Activated T-cell treated with anti-CD3 and anti-CD28 coated beads, Interleukin-2, amount 50 U/mL, for 48 hours (primary cell): Measurements from ENCODE around the gene CLDN9.

Source experiments
- DNase-seq, 2 experiments: peaks; one replicate each; pipeline ENCODE4 v3.0.0-alpha.2; 2020

The CLDN9 gene

GRCh38 chr16:3020247-3020603, 7.5 kb downstream of the CLDN9 start, which contains the start of gene TNFRSF12A:
Gene TNFRSF12A (plus strand): TSS chr16:3020368. CDS start chr16:3020398, 30 bp downstream.
- peak; percentile 80 to 86 for DNase-seq

GRCh38 chr16:3020604-3021448, 8.1 kb downstream of the CLDN9 start:
- peak; percentile 60 to 71 for DNase-seq

- peak; percentile 92 to 93 for DNase-seq
Observed at GRCh38 chr16:3021449-3022207, 8.9 kb downstream of the CLDN9 start.

- DNase-seq = peak; percentile 94
Observed at GRCh38 chr16:3022208-3022683, 9.5 kb downstream of the CLDN9 start.

- peak; percentile 49 to 64 for DNase-seq
Observed at GRCh38 chr16:3022684-3023414, 10.1 kb downstream of the CLDN9 start.

GRCh38 chr16:3023415-3023668, 10.6 kb downstream of the CLDN9 start:
- DNase-seq = peak in 1 of 2 experiments; percentile 63

GRCh38 chr16:3023669-3024478, 11.2 kb downstream of the CLDN9 start, which contains the start of the genes HCFC1R1 and THOC6:
Gene HCFC1R1 (minus strand): TSS chr16:3023942. CDS start chr16:3023941, 1 bp downstream.
Gene THOC6 (plus strand): TSS chr16:3024035. CDS start chr16:3024327, 292 bp downstream.
- DNase-seq = peak; percentile 97

GRCh38 chr16:3025032-3026002, 12.6 kb downstream of the CLDN9 start:
- no peak for DNase-seq

GRCh38 chr16:3026003-3026378, 13.3 kb downstream of the CLDN9 start:
- DNase-seq = no peak

- no peak for DNase-seq
Observed at GRCh38 chr16:3026609-3027488, 14.1 kb downstream of the CLDN9 start.

GRCh38 chr16:3027489-3027795, 14.7 kb downstream of the CLDN9 start:
- no peak for DNase-seq

- peak; percentile 93 for DNase-seq
Observed at GRCh38 chr16:3027983-3028715, 15.4 kb downstream of the CLDN9 start.

- peak in 1 of 2 experiments; percentile 47 for DNase-seq
Observed at GRCh38 chr16:3028716-3029319, 16.1 kb downstream of the CLDN9 start.

- DNase-seq = peak; percentile 57 to 76
Observed at GRCh38 chr16:3029491-3030221, 16.9 kb downstream of the CLDN9 start.

- no peak for DNase-seq
Observed at GRCh38 chr16:3030222-3031212, 17.8 kb downstream of the CLDN9 start.

- no peak for DNase-seq
Observed at GRCh38 chr16:3032624-3033023, 19.9 kb downstream of the CLDN9 start.
